GM12873 (cell line): ENCODE measurements around the gene ARL6IP5.

Experiments
- TF ChIP-seq, protein P1 (sequence below): IDR thresholded peaks from 2 replicates; pipeline ENCODE4 v1.5.1; 2012; ENCODE audit warnings: low read depth, mild to moderate bottlenecking, moderate library complexity, low read length, control low read depth; ENCODE audit not compliant: insufficient read depth; ENCODE audit errors: missing control alignments

Gene ARL6IP5

DNA sequence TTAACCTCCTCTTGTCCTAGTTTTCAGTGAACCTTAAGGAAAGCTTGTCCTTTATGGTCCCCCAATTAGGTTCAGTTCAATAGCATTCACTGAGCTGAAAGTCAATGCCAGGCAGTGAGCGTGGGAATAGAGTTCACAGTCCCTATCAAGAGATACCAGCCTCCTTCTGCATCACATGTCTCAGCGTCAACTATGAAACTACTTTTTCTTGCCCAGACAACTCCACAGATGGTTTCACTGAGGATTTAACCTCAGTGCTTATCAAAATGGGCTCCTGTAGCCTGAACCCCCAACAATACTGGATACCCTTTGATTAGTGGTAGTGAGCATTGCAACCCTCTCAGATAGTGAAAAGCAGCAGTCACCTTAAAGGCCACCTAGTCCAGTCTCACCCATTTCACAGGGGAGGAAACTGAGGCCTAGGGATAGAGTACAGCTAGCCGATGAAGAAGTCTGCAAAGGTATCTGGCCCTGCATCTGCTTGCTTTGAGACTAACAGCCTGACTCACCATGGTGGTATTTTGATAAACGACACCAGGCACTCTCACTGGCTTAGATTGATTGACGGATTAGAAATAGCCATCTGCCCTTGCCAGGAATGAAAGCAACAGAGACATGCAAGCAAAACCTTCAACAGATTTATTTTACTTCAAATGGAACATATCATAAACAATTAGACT, 3.0 kb upstream of the ARL6IP5 start:
- TF ChIP-seq, protein P1, sequence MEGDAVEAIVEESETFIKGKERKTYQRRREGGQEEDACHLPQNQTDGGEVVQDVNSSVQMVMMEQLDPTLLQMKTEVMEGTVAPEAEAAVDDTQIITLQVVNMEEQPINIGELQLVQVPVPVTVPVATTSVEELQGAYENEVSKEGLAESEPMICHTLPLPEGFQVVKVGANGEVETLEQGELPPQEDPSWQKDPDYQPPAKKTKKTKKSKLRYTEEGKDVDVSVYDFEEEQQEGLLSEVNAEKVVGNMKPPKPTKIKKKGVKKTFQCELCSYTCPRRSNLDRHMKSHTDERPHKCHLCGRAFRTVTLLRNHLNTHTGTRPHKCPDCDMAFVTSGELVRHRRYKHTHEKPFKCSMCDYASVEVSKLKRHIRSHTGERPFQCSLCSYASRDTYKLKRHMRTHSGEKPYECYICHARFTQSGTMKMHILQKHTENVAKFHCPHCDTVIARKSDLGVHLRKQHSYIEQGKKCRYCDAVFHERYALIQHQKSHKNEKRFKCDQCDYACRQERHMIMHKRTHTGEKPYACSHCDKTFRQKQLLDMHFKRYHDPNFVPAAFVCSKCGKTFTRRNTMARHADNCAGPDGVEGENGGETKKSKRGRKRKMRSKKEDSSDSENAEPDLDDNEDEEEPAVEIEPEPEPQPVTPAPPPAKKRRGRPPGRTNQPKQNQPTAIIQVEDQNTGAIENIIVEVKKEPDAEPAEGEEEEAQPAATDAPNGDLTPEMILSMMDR: no peak

DNA sequence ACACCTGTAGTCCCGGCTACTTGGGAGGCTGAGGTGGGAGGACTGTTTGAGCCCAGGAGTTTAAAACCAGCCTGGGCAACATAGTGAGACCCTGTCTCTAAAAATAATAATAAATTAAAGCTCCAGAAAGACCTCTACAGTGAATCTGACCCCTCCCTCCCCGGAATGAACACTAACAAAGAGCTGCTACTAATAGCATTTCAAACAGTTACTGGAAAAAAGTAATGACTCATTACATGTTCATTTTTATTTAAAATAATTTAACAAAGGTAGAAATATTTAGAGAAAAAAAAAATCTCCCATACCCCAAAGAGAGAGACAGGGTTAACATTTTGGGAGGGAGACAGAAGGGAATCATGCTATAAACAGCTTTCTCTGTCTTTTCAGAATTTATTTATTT, 2.4 kb upstream of the ARL6IP5 start:
- TF ChIP-seq, protein P1: no peak

DNA sequence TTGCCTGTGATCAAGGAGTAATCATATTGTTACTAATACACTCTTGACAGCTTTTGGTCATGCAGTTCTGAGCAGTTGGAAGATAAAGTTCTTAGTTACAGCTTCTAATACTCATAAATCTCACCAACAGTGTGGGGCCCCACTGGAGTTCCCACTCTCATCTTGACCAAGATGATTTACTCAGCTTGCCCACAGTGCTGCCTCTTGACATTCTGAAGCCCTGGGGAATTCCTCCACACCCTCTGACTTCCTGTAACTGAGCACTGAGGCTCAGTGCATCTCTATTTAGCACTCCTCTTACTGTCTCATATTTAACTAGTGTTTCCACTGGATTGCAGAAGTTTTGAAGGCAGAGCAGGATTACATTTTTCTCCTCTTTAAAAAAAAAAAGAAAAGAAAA, 1.9 kb upstream of the ARL6IP5 start:
- TF ChIP-seq, protein P1: no peak

DNA sequence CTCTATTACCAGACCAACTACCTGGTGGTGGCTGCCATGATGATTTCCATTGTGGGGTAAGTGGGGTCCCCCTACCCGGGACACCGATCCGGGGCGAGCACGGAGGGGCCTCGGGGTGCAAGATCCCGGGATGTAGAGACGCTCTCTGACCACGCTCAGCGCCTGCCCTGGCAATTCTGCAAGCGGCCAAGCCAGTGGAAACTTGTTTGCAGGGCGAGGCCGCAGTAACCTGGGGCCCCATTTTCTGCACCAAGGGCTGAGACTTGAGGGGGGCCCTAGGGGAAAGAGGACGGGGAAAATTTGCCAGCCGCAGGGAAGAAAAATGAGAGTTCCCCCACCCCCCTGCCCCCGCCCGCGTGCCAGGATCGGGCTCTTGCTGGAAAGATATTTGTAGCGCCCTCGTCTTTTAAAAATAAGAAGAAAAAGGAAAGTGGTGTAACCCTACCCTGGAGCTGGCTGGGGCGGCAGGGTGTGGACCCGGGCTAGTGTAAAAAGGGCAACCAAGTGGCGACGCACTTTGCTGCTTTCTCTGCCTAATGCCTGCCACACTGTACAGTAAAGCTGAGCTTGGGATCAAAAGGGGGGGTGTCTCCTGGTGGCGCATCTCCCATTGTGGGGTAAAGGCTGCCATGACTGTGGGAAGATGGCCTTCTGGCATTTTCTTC, 563 bp downstream of the ARL6IP5 start:
- TF ChIP-seq, protein P1: no peak

DNA sequence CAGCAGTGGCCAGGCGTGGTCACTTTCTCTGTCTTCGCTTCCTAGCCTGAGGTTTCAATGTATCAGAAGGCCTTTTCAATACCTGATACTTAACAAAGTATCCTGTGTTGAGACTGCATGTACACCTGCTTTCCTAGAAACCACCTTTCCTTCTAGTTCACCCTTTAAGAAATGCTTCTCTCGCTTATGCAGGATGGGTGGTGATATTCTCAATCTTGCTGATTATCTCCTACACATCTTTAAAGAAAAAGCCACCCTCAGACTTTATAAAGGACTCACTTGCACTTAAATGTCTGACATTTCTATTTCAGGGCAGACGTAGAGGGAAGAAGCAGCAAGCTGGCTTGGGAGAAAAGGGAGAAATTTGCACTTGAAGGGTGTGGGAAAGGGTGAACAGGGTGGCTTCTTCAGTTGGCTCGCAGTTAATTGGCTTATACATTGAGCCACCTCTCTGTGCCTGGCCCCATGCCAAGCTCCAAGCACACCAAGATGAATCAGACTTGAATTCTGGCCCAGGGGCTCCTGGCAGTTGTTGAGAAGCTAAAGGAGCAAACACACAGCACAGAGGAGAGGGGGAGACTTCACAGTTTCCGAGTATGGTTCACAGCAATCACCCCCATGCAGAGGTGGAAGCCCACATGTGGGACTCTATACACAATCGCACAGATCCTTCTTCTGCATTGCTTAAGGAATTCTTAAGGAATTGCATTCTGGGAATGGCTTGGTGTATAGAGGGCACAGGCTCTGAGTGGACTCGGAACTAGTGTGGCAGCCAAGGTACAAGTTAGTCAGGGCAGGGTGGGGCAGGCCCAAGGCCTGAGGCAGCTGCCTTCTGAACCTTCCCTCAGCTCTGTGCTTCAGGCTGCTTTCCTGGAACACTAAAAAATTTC, 1.3 kb downstream of the ARL6IP5 start:
- TF ChIP-seq, protein P1: no peak

DNA sequence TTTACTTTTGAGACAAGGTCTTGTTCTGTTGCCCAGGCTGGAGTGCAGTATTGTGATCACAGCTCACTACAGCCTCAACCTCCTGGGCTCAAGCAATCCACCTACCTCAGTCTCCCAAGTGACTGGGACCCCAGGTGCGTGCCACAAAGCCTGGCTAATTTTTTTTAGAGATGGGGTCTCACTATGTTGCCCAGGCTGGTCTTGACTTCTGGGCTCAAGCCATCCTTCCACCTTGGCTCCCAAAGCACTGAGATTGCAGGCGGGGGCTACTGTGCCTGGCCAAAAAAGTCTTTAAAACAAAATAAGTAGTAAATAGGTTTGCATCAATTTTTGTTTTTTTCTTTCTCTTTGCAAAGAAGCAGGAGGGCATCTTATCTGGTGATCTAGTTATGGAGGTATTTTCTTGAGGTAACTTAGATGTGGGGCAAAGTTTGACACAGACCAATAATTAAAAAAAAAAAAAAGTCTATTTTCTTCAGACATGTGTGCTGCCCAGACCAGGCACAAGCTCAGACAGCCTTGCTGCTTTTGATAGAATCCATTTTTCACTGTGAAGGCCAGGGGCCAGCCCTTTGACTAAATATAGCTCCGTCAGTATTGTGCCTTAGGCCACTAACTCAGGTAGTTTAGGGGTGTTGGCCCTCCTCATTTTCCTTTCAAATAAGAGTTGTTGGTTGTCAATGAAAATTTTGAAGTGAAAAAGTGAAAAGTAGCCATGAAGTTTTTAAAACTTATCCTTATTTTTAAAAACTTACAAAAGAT, 2.5 kb downstream of the ARL6IP5 start:
- TF ChIP-seq, protein P1: no peak
